DMS53 treated with DMSO at 0.1 percent for 48 hours (cell line): ENCODE data around the gene KCNMA1.

Experiments used
- DNase-seq: peaks from one replicate; lab custom pipeline; 2025; ENCODE audit not compliant: unreplicated experiment; lab: John Stamatoyannopoulos, UW

The KCNMA1 gene

DNA sequence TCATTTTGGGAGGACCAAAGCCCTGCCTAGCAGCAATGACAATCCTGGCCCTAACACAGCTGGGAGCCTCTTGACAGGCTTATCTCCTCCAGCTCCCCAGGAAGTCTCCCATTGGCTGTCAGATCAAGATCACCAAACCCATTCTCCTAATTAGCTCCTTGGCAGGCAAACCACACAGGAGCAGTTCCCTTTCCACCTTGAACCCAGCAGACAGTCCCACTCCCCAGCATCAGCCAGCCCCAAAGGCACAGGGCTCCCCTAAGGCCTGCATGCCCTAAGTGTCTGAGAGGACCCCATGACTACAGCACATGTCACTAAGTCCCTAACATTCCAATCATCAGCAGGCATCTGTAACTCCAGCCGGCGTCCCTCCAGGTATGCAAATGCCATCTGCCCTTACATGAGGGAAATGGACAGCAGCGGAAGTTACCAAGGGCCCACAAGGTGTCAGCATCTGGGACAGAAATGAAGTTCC is 348.5 kb downstream of the KCNMA1 start:
- DNase-seq, result no peak

DNA sequence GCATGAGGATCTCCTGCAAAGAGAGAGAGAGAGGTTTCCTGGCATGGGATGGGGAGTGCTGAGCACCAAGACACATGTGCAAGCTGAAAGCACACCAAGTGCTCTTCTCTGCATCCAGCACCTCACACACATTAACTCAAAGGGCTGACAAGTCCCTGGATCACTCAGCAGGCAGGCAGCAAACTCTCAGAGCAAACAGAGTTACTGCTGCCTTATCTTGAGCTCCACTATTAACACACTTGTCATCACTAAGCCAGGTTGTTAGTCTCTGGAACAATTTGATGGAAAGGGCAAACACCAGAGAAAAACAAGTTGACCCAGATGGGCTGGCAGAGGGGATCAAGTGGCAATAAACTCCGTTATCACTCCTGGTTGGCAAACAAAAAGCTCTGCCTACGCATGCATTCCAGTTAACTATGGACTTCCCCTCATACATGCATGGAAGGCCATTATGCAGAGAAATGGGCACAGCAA is 349.9 kb downstream of the KCNMA1 start:
- DNase-seq, result peak; percentile 89

DNA sequence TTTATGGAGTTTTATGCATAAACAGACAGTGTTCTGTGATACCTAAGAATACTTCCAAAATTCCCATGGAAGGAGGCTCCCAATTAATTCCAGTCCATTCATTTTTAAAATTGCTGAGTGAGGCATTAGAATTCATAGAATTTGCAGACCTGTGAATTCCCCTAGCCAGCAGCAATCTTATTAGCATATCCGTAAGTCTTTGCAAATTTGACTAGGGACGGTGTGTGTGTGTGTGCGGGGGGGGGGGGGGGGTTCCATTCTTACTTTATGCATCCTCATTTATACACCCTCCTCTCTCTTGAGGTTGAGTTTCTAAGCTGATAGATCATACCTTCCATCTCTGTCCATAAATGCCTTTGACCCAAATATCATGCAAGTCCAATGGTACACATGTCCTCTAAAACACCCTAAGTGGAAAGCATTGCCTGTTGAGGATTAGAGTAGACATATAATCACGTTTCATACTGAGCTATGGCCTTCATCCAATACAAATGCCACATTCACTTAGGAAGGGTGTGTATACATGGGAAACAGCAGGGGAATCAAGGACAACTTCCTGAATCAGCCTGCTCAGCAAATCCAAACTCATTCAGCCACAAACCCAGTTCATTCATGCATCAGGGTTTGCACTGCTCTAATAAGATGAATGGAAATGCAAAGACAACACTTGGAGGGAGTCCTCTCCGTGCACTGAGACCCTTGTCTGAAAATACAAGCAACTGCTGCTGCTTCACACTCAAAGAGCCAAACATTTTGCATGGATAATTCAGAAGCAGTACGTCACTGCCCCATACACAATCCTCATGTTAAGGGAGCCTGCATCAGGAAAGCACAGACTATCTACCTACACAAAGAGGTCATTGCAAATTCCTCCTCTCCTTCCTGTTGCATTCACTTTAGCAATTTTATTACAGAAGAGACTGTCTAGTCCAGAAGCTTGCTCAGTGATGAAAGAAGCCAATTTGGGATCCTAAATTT is 350.8 kb downstream of the KCNMA1 start:
- no peak for DNase-seq

DNA sequence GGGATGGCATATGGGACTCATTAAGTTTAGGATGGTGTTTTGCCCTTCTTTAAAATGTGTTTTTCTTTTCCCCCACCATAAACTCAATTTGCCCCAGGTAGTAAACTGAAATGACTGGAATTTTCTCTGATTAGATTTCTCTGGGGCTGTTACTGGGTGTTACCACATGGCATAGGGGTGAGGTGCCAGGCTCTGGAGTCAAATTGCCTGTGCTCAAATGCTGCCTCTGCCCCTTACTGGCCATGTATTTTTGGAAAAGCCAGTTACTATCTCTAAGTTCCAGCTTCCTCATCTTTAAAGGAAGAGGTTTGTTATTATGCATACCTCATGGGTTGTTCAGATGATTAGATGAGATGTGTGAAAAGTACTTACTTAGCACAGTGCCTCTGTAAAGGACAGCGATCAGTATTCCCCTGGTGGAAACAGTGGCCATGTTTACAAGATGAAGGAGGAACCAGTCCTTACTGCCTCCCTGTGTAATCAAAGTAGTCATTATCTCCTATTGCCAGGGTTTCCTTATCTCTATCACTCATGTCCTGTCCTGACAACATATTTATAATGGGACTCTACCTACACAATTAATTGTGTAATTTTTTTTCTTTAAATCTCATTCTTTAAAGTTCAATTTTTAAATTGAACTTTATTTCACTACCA is 352.0 kb downstream of the KCNMA1 start:
- DNase-seq, result no peak

DNA sequence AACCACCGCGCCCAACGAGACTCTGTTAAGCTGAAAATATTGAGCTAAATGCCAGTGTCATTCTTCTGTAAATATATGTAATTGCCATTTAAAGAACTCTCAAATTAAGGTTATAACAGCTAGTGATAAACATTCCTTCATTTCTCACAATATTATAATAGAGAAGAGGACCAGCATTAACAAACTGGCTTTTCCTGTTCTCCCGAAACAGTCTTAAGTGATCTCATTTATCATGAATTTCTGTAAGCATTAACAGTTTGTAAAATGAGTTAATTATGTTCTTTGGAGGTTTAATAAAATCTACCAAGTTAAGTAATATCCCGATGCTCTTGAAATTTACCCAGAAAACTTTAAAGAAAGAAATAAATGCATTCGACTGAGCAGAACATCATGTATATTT is 352.8 kb downstream of the KCNMA1 start:
- DNase-seq, result no peak

DNA sequence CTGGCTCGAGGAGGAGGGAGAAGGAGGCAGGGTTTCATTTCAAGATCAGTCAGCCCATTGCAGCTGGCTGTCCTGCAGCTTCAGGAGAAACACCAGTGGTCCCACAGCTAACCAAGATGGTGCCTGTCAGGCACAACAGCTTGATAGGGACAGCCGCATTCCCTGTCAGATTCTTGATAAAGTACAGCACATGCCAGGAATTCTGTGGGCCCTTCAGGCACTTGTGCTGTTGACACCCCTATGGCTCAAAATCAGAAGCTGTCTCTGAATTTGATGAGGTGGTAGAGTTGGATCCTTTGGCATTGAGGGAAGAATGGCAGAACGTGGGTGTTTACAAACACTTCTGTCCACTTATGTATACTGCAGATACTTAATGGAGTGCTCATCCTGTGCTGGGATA is 354.3 kb downstream of the KCNMA1 start:
- DNase-seq, result no peak

DNA sequence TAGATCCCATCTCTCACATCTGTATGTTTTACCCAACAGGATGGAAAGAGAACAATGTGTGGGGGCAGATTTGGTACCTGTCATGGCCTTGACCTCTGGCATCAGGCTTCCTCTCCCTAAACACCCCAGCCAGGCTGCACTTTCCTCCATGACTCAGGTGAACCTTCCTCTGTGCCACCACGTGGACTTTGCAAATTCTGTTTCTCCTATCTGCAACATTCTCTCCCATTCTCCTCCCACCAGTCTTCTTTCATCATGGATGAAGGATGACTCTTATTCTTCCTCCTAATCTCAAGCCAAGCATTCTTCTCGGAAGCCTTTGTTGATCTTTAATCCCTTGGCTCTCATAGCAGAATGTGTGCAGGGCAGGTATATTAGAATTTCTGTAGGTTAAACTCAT is 355.4 kb downstream of the KCNMA1 start:
- no peak for DNase-seq

DNA sequence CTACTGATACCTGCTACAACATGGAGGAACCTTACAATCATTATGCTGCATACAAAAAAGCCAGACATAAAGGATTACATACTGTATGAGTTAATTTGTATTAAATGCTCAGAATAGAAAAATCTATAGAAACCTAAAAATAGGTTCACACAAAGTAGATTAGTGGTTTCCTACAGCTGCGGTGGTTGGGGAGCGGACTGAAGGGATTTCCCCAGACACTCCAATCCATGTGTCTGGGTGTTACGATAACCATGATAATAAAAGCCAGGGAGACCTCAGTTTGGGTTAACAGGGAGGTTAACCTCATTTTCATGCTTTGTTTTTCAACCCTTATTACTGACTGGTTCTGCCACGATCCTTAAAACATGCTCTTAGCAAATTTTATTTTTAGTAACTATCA is 355.9 kb downstream of the KCNMA1 start:
- DNase-seq, result no peak

DNA sequence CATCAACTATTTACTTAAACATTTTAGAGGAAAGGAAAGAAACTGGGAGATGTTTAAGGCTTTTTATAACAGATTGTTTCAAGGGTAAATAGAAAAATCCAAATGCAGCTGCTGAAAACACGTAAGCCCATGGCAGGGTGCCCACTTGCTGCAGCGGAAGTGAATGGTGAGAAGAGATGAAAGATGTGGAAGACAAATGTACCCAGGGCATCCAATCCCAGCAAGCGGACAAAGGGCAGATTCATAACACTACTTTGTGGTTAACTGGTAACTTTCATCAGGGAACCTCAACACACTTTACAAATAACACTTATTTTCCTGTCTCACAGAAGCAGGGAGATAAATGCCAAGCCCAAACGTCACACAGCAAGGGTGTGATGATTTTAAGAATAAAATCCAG is 358.4 kb downstream of the KCNMA1 start:
- DNase-seq, result no peak

DNA sequence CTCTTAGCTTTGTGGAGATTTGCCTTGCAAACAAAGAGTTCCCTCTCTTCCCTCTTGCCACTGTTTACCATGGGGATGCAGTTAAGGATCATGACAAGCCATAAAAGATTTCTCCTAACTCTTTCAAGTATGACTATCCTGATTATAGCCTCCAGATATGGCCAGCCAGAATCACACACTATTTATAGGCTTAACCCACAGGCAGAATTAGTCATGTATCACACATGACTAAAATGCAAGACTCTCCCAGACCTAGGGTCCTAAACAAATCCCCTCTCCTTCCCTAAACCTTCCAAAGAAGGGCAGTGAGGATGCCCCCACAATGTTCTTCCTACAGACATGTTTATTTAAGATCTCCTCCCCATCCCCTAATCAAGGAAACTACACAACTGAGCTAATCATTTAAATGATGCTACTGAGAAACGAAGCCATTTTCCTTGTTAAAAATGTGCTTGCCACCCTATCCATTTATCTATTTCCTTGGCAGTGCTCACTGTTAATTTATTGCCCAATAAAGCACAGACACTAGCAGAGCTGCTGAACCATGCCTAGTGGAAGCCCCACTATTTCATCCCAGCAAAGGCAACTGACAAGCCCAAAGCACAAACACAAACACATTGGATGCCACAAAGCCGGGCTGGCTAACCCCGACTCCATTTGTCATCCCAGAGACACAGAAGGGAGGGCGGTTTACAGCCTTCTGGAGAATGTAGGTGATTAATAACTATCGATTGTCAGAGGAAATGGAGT is 363.4 kb downstream of the KCNMA1 start:
- no peak for DNase-seq

DNA sequence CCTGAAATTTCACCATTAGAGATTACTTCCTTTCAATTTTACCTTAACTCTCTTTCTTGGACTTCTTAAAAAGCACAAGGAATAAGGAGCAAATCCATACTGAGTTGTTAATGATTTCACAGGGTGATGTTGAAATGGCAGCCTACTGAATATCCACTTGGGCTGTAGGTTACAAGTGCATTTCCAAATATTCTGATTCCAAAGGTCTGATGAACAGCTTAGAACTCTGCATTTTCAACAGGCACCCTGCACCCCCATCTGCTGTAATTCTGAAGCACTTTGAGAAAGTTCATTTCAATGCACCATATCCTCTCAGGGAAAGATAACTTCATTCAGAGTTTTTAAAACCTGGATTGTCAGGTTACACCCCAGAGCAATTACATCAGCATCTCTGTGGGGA is 368.4 kb downstream of the KCNMA1 start:
- DNase-seq, result no peak

DNA sequence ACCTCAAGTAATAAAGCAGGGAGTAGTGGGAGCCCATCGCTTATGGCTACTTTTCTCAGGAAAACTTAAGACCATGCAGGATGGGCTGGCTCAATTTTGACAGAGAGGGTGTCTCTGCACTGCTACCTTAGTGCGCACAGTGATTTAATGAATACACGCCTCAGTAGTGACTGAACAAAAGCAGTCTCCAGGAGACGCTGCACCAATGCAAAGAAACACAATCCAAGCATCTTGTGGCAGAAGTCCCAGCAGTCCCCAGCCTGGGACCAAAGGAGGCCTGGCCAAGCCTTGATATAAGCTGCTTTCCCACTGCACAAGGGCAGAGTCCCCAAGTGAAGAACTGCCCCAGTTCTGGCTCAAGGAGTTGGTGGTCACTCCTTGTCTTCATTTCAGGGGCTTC is 368.9 kb downstream of the KCNMA1 start:
- no peak for DNase-seq

DNA sequence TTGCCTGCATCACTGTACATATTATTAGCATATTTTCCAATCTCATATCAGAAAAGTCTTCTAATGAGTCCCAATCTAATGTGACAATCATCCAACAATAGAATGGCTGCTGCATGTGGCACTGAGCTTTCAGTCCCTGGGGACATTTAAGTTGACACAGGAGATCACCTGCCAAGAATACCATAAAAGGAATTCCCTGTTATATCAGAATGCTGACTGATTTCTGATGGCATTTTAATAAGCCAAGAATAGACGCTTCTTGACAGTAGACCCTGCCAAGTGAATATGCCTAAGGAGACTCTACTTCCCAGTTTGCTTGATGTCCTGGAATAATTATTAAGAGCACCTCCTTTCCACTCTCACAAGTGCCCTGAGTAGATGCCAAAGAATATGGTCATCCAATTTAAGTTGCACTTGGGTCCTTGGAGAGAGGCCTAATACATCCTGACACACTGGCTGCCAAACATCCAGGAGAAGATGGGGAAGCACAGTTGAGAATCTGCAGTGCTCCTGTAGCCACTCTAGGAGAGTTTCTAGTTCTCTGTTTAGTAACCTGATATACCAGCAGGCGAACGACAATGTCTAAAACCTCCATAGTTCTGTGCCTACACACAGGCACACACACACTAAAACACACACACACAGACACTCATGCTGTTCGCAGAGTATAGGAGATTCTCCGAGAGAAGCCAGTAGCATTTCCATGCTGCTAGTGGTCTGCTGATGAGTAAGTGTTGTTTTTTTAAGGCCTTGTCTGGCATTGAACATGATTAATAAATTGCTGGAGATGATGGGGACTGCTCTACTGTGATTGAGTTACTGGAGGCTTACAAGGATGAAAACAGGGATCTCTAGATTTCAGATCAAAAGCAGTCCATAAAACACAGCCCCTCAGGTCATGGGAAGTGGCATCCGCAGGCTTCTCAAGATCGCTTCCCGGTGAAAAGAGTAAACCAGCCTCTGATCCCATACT is 369.6 kb downstream of the KCNMA1 start:
- DNase-seq, result no peak

DNA sequence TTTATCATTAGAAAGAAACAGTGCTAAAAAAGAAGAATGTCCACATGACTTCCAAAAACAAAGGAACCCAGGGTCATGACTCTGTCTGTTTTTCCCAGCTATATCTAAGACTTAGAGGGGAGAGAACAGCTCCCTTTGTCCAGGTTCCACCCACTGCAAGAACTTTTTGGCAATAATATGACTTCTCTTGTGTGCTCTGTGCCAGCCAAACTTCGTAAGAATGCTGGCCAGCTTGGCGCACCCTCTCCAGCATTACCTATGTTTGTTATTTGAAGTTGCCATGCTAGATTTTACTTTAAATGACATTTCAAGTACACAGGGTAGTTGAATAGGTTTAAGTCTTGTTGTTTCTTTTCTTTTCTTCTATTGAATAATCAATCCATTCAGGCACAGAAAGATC is 371.4 kb downstream of the KCNMA1 start:
- DNase-seq, result no peak

DNA sequence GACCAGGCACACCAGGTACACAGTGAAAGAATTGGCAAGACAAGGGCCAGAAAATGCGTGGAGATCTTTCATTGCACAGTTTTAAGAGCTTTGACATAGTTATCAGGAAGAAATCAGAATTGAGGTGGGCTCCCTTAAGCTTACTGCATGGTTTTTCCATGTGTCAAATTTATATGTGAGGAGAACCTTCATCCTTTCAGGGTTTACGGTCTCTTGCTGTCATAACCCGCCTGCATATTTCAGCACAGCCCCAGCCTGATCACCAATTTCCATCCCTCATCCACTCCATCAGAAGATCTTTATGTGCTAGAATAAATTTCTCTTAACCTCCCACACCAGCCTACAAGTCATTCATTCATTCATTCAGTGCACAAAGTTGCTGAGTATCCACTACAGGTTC is 373.1 kb downstream of the KCNMA1 start:
- no peak for DNase-seq

DNA sequence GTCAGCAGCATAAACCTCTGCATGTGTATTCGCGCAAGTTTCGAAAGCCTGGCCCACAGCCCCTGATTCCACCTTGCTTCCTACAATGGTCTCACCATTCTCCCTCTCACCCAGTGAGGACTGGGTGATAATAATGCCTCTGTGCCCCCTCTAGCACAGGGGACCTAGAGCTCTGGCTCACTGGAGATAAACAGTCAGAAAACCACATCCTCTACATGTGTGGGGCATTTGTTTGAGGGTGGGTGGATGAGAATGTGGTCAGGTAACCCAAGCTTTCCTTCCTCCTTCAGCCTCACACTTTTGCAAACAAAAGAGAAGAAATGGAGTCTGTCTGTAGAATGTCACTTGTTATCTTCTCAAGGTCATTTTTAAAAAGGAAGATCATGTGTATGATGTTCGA is 373.5 kb downstream of the KCNMA1 start:
- no peak for DNase-seq

DNA sequence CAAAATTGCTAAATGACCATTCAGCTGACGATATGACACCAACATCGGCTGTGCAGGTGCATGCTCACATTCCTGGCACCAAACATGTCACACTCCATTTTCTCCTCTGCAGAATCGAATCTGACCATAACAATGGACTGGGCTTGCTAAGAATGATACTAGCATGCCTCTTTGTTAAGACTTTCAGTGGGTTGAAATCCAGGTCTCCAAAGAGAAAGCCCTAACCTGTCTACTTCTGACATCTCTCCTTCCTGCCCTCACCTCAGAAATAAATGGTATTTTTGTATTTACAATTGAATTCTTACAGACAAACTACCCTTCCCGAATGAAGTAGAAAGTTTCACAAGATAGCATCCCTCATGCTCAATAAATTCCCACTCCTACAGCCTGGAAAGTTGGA is 373.9 kb downstream of the KCNMA1 start:
- DNase-seq, result no peak

DNA sequence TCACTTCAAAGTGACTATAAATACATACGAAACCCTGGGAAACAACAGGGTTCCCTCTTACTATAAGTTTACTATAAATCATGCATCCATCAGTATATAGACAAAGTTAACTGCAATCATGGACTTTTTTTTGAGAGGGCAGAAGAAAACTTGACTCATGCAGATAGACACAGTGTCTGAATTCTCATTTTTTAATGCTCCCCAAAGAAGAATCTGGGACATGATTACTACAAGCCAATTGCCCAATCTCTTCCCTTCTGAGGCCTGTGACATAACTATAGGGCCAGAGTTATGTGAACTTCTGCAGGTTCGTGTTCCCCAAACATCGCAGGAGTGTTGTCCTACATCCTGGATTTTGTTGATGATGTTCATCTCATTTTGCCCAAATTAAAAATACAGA is 376.5 kb downstream of the KCNMA1 start:
- DNase-seq, result no peak

DNA sequence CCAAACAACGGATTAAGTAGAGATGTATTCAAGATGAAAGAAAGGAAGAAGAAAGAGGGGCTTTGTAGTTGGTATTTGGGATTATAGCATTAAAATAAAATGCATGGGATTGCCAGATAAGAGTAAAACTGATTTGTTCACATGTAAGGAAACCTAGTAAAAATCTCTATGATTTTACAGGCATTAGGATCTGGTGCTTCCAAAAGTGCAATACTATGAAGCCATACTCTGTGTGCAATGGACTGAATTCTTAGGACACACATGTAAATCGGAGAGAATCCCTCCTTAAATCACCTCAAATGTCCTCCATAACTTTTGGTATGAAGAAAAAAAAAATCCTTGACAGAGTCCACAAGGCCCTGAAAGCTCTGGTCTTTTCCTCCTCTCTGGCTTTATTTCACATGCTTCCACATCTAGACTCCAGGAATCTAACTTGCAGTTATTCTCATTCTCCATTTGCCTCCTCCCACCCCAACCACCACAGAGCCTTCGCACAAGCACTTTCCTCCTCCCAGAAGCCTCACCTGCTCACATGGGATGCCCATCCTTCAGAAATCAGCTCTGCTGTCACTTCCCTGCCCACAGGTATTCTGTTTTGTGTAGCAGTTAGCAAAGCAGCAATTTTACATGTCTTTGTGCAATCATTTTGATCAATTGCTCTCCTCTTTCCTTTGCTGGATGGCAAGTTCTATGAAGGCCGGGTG is 378.3 kb downstream of the KCNMA1 start:
- no peak for DNase-seq

DNA sequence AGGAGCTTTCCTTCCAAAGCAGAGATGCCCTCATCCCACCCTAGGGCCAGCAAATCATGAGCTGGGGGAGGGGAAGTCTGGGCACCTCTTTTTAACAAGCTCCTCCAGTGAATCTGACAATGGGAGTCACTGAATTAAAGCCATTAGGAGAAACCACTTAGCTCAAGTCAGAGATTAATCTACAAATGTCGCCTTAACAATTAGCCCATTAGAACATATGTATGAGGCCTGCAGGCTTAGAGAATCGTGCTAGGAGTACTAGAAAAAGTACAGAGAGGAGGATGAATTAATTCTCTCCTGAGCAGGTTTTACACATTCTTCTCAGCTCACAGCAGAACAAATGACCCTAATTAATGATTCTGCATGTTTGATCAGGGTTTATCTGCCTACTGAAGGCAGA is 381.3 kb downstream of the KCNMA1 start:
- no peak for DNase-seq
